Retinal pigment epithelial cell (primary cell): ENCODE measurements around the gene OVAAL.

Source experiments
- DNase-seq: peaks from one replicate; pipeline ENCODE4 v3.0.0-alpha.2; 2010; ENCODE audit warnings: low read depth
- H3K4me3 ChIP-seq: 2 replicates; pipeline ENCODE4 v1.5.1; 2011; ENCODE audit warnings: mild to moderate bottlenecking, low read length, control low read depth, moderate library complexity
- CTCF ChIP-seq: conservative IDR thresholded peaks from 2 replicates; pipeline ENCODE4 v1.5.1; 2011; ENCODE audit warnings: low read depth, low read length, control low read depth, inconsistent platforms

Gene OVAAL

GRCh38 chr1:180558664-180559063, at the start of gene OVAAL:
OVAAL (plus strand) TSS chr1:180558964.
- TF ChIP-seq CTCF = no peak
- no peak for DNase-seq
- no peak within 1 kb of the TSS for H3K4me3 ChIP-seq

DNA sequence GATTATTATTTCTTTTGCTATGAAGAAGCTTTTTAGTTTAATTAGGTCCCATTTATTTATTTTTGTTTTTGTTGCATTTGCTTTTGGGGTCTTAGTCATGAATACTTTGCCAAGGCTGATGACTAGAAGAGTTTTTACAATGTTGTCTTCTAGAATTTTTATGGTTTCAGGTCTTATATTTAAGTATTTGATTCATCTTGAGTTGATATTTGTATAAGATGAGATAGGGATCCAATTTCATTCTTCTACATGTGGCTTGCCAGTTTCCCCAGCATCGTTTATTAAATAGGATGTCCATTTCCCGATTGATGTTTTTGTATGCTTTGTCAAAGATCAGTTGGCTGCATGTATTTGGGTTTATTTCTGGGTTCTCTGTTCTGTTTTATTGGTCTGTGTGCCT, 47.9 kb upstream of the OVAAL start:
- no peak for TF ChIP-seq CTCF
- no peak for DNase-seq
- H3K4me3 ChIP-seq = no peak overlapping the region

GRCh38 chr1:180513531-180513930, 45.2 kb upstream of the OVAAL start:
- no peak for TF ChIP-seq CTCF
- DNase-seq = no peak
- H3K4me3 ChIP-seq = no peak overlapping the region

DNA sequence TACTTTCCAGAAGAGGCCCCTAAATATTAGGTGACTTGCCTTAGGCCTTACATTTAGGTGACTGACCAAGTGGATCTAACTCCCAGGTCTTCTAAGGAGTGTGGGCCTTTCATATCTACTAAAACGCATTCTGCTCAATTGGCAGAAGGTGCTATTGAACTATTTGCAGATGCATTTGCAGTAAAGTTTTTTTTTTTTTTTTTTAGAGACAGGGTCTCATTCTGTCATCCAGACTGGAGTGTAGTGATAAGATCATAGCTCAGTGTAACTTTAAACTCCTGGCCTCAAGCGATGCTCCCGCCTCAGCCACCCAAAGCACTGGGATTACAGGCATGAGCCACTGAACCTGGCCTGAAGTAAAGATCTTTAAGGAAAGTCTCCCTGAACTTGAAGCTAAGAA, 43.4 kb upstream of the OVAAL start:
- H3K4me3 ChIP-seq = no peak overlapping the region
- DNase-seq = no peak
- TF ChIP-seq CTCF = no peak

GRCh38 chr1:180515857-180516388, 42.8 kb upstream of the OVAAL start:
- peak; percentile 75 for TF ChIP-seq CTCF
- H3K4me3 ChIP-seq = no peak overlapping the region
- no peak for DNase-seq

GRCh38 chr1:180519846-180520245, 38.9 kb upstream of the OVAAL start:
- H3K4me3 ChIP-seq = no peak overlapping the region
- TF ChIP-seq CTCF = no peak
- DNase-seq = no peak

- no peak for DNase-seq
- no peak overlapping the region for H3K4me3 ChIP-seq
- TF ChIP-seq CTCF = no peak
Measured at GRCh38 chr1:180521474-180522212, 37.1 kb upstream of the OVAAL start.
